ENCODE measurements around the gene CCDC8. TPM values are rescaled to one million over a fixed set of nuclear protein-coding genes. Genes with fewer than 3 reads are reported as not detected.
A peak's percentile ranks its signal among the peaks of the same experiment; 100 is the strongest.
"Not testable (repeated sequence)": the region's sequence is repeated elsewhere in the genome, so short reads cannot be mapped to it uniquely, and the experiment has no call there.

CCDC8 gene
- total RNA-seq, 2 experiments from 2014 or later, result not detected

DNA sequence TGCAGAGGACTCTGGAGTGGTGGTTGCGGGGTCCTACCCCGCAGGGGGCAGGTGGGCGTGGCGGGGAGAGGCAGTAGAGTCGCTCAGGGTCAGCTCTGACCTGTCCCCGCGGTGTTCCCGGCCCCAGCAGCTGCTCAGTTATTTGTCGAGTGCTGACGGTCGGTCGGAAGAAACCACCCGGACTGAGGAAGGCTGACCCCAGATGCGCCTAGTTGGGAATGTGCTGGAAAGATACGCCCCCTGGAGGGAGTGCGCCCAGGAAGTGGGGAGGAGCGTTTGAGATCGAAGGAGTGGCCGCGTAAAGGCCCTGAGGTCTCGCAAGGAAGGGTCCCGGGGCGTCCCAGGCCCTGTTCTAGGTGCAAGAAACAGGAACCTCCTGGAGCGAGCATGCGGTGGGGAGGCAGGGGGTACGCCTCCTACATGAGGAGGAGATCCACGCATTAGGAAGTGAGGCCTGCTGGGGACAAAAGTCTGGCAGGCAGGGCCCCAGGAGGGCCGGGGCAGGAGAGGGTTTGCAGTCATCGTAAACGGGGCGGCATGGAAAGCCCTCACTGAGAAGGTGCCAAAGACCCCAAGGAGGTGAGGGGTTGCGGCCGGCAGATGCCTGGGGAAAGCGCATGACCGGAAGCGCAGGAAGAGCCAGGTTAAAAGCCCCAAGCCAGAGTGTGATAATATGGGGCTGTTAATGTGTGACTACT lies 9.2 kb downstream of the CCDC8 start:
- peak overlapping the region; percentile 31 for H3K4me3 ChIP-seq (ENCODE audit: low read length)
- ChIA-PET POLR2A (no interaction called here), CTCF (no interaction called here)
- Mint-ChIP-seq H3K4me1 (ENCODE audit: low read depth) (peaks cover 27% of the 10 kb centered on the region), H3K36me3 (ENCODE audit: low read depth) (no peaks in the 10 kb centered on the region), H3K4me3 (peak overlapping the region; percentile 74), H3K9me3 (no peaks in the 10 kb centered on the region), H3K27me3 (peaks cover 80% of the 10 kb centered on the region), H3K27ac (no peak overlapping the region)
- ATAC-seq (ENCODE audit: poor library complexity) (peak; percentile 32), DNase-seq (peak in 1 of 14 experiments; percentile 22)
- no peaks in the 10 kb centered on the region for H3K36me3 ChIP-seq (ENCODE audit: insufficient read depth, low read length)
- H3K9me3 ChIP-seq (ENCODE audit: control insufficient read depth in 1 of 2, insufficient read depth in 1 of 2, low read length in 2 of 2), result peaks cover 0 to 12% of the 10 kb centered on the region in 2 experiments
- TF ChIP-seq, protein P1, sequence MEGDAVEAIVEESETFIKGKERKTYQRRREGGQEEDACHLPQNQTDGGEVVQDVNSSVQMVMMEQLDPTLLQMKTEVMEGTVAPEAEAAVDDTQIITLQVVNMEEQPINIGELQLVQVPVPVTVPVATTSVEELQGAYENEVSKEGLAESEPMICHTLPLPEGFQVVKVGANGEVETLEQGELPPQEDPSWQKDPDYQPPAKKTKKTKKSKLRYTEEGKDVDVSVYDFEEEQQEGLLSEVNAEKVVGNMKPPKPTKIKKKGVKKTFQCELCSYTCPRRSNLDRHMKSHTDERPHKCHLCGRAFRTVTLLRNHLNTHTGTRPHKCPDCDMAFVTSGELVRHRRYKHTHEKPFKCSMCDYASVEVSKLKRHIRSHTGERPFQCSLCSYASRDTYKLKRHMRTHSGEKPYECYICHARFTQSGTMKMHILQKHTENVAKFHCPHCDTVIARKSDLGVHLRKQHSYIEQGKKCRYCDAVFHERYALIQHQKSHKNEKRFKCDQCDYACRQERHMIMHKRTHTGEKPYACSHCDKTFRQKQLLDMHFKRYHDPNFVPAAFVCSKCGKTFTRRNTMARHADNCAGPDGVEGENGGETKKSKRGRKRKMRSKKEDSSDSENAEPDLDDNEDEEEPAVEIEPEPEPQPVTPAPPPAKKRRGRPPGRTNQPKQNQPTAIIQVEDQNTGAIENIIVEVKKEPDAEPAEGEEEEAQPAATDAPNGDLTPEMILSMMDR (IDR thresholded peaks at IDR 0.05), result no peak
- intact Hi-C loops (cut with DNase I, micrococcal nuclease), result no loop called here
- H3K27ac ChIP-seq (ENCODE audit: low read depth in 1 of 2, low read length in 2 of 2), result no peak overlapping the region
- H3K27me3 ChIP-seq (ENCODE audit: control insufficient read depth in 1 of 2, insufficient read depth in 2 of 2, low read length in 2 of 2), result peaks cover 59 to 65% of the 10 kb centered on the region in 2 experiments
- H3K4me1 ChIP-seq (ENCODE audit: insufficient read depth, low read length), result peaks cover 20% of the 10 kb centered on the region

DNA sequence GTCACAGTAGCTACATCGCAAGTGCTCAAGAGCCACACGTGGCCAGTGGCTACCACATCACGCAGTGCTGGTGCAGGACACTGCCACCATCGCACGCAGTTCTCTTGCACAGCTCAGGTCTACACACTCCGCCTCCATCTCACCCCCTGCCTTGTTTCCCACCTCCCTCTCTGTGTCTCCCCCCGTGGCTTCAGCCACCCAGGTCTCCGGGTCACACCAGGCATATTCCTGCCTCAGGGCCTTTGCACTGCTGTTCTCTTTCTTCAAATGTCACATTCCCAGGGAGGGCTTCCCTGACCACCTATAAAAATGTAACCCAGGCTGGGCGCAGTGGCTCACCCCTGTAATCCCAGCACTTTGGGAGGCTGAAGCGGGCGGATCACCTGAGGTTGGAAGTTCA lies 10.6 kb downstream of the CCDC8 start:
- Mint-ChIP-seq H3K4me1 (ENCODE audit: low read depth) (peaks cover 18% of the 10 kb centered on the region), H3K27ac (no peak overlapping the region), H3K9me3 (no peaks in the 10 kb centered on the region), H3K4me3 (no peak overlapping the region), H3K27me3 (peaks cover 74% of the 10 kb centered on the region), H3K36me3 (ENCODE audit: low read depth) (no peaks in the 10 kb centered on the region)
- intact Hi-C loops (cut with DNase I, micrococcal nuclease), result loop anchor here (1.0 to 2.0 kb wide), 3 partner anchors 85 to 140 kb away; no protein-coding TSS in a partner anchor
- DNase-seq (no peak), ATAC-seq (ENCODE audit: poor library complexity) (no peak)
- ChIA-PET CTCF (interaction anchor here (1.0 to 1.6 kb wide), 4 partner anchors 11 to 111 kb away, joined by 3 to 9 read pairs (median 6); no protein-coding TSS in a partner anchor), POLR2A (no interaction called here)
- Histone ChIP-seq H3K4me1 (ENCODE audit: insufficient read depth, low read length) (peaks cover 20% of the 10 kb centered on the region), H3K27ac (ENCODE audit: low read depth in 1 of 2, low read length in 2 of 2) (no peak overlapping the region), H3K36me3 (ENCODE audit: insufficient read depth, low read length) (no peaks in the 10 kb centered on the region), H3K9me3 (ENCODE audit: control insufficient read depth in 1 of 2, insufficient read depth in 1 of 2, low read length in 2 of 2) (peaks cover 0 to 8% of the 10 kb centered on the region in 2 experiments), H3K27me3 (ENCODE audit: control insufficient read depth in 1 of 2, insufficient read depth in 2 of 2, low read length in 2 of 2) (peaks cover 48 to 57% of the 10 kb centered on the region in 2 experiments), H3K4me3 (ENCODE audit: low read length) (no peak overlapping the region)
- TF ChIP-seq, protein P1 (IDR thresholded peaks at IDR 0.05), result no peak

DNA sequence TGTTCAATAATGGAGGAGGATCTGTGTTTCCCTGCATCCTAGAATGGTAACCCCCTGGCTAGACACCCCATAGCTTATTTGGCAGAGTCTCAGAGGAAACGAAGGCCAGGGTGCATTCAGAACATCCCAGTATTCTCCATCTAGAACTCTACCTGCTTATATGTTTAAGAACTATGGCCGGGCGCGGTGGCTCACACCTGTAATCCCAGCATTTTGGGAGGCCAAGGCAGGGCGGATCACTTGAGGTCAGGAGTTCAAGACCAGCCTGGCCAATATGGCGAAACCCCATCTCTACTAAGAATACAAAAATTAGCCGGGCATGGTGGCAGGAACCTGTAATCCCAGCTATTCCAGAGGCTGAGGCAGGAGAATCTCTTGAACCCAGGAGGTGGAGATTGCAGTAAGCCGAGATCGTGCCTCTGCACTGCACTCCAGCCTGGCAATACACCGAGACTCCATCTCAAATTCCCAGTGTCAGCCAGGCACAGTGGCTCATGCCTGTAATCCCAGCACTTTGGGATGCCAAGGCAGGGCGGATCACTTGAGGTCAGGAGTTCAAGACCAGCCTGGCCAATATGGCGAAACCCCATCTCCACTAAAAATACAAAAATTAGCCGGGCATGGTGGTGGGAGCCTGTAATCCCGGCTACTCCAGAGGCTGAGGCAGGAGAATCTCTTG lies 15.4 kb downstream of the CCDC8 start:
- H3K9me3 Mint-ChIP-seq; H3K4me3 Mint-ChIP-seq; H3K36me3 ChIP-seq (ENCODE audit: insufficient read depth, low read length); H3K36me3 Mint-ChIP-seq (ENCODE audit: low read depth); H3K4me1 ChIP-seq (ENCODE audit: insufficient read depth, low read length); ATAC-seq (ENCODE audit: poor library complexity); DNase-seq; H3K27ac Mint-ChIP-seq; H3K9me3 ChIP-seq (ENCODE audit: control insufficient read depth in 1 of 2, insufficient read depth in 1 of 2, low read length in 2 of 2); H3K4me3 ChIP-seq (ENCODE audit: low read length); H3K27ac ChIP-seq (ENCODE audit: low read depth in 1 of 2, low read length in 2 of 2); POLR2A ChIA-PET: not testable (repeated sequence)
- intact Hi-C loops (cut with DNase I, micrococcal nuclease), result loop anchor here in 1 of 2 experiments (10.0 kb wide), 2 partner anchors 113 to 267 kb away; partner anchors contain the start of gene DACT3
- CTCF ChIA-PET, result interaction anchor here (1.1 kb wide), 1 partner anchor 117 kb away, joined by 3 read pairs; no protein-coding TSS in a partner anchor
- H3K27me3 Mint-ChIP-seq, result peaks cover 29% of the 10 kb centered on the region
- H3K4me1 Mint-ChIP-seq (ENCODE audit: low read depth), result peaks cover 18% of the 10 kb centered on the region
- H3K27me3 ChIP-seq (ENCODE audit: control insufficient read depth in 1 of 2, insufficient read depth in 2 of 2, low read length in 2 of 2), result peaks cover 12 to 21% of the 10 kb centered on the region in 2 experiments
